ENCODE measurements around the gene PPM1J. TPM values are rescaled to one million over a fixed set of nuclear protein-coding genes. Genes with fewer than 3 reads are reported as not detected.

Gene PPM1J
- total RNA-seq, 2 donors from 2014 or later: 1.1 to 1.2 TPM

DNA sequence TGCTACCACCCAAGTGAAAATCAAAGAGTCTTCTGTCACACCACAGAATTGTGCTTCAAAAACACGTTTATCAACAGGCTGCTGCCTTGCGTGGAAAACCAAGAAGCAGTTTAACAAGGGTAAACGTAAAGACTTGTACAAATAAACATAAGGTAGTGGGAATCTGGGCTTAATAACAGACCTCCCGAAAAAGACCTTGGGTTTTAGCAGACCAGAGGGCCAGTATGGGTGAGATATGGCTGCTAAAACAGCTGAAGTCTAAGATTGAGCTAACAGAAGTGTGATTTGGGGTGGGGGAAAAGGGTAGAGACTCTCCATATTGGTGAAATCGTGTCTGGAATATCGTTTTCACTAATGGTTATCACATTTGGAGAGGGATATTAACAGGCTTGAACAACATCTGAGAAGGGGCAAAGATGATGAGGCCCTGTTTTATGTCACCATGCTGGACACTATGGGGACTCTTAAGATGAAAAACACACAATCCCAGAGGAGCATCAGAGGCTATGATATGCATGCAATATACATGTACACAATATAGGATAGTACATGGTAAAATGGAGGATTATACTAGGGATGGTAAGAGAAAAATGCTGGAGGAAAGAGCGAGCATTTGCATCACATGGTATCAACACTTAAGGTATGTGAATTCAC is 39.3 kb downstream of the PPM1J start:
- DNase-seq (no peak), ATAC-seq (no peak)
- intact Hi-C loops (cut with DNase I, micrococcal nuclease): loop anchor here in 1 of 2 donors (10.0 kb wide), 1 partner anchor 51 kb away; no protein-coding TSS in a partner anchor

DNA sequence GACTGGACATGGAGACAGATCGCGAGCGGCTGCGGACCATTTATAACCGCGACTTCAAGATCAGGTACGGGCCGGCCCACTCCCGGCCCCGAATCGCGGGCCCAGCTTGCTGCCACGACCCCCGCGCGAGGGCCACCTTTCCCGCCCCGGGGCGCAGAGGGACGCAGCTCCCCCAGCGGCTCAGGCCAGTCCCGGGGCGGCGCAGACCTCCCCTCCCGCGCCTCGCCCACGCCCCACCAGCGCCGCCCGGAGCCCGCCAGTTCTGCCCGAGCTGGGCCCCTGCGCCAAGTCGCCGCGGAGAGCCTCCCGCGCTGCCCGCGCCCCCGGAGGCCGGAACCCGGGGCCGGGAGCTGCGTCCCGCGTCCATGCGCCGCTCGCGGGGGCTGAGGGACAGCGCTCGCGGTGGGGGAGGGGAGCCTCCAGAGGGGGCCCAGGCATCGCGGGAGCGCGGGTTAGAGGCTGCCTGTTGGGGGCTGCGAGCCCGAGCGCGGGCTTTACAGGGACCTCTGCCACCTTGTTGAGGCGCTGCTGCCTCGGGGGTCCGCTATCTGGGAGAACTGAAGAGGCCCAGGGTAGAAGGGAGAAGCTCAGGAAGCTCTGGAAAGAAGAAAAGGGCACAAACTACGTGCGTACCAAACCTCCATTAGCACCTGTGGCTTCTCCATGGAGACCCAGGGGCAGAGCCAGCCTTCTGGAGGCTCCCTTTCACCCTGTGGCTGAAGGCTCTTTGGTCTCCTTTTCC is 40.0 kb downstream of the PPM1J start:
- ATAC-seq (peak; percentile 72), DNase-seq (peak; percentile 43 to 69)
- intact Hi-C loops (cut with DNase I, micrococcal nuclease): loop anchor here in 1 of 2 donors (10.0 kb wide), 1 partner anchor 50 kb away; no protein-coding TSS in a partner anchor

DNA sequence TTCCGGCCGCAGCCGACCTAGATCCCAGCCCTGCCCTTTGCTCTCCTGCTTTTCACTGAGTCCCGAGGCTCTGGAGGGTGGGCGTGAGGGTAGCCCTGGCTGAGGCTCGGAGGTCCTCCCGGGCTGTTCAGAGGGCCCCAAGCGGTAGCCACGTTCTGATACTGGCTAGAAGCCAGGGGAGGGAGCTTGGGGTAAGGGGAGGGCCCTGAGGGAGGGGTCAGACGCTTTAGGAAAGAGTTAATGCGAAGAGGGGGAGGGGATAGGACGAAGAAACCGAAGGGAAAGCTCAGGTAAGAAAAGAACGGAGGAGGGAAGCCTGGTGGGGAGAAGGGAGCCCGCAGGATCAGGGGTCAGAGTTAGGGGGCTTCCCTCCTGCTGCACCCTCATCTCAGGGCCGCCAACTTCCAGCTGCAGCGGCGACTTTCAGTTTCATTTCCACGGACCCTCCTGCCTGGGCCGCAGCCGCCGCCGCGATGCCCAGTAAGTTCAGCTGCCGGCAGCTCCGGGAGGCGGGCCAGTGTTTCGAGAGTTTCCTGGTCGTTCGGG is 40.6 kb downstream of the PPM1J start, which contains the start of gene MOV10:
Gene MOV10 (plus strand): TSS at position 220 of the 546 bp plus-strand sequence. CDS start 254 bp downstream, at position 474.
- ATAC-seq: peak; percentile 77
- intact Hi-C loops (cut with DNase I, micrococcal nuclease): loop anchor here in 1 of 2 donors (10.0 kb wide), 1 partner anchor 50 kb away; no protein-coding TSS in a partner anchor
- DNase-seq: peak; percentile 71 to 83

DNA sequence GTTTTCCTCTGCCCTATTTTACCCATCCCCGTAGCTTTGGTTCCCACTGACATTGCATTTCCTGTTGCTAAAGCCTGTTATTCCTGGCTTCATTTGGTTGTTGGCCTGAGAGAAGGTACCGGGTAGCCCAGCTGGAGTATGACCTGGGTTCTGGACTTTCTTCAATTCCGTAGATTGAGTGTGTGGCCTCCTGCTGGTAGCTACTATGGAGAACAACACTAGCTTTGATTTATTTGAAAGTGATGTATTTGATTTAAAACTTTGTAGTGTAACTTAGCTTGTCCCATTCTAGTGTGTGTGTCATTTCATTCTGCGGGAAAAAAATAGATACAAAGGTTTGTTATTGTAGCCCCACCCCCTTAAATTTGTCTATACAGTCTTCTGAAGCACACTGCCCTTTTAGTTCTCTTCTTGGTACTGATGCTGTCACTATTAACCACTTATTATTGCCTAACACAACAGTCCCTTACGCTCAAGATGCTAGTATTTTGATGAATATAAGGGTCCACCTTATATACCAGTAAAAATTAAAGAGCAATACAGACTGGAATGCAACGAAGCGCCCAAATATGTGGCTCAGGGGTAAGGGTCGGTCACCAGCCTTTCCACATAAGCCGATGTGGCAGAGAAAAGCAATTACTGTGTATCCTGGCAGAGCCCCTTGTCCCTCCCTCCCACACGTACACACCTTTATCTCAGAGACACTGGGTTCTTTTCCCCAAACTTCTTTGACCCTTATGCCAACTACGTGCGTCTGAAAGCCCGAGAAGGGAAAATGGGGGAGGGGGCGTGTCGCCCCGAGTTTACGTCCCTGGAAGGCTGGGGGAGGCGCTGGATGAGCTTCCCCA is 41.3 kb downstream of the PPM1J start:
- ATAC-seq: peak; percentile 50
- intact Hi-C loops (cut with DNase I, micrococcal nuclease): loop anchor here in 1 of 2 donors (10.0 kb wide), 1 partner anchor 49 kb away; no protein-coding TSS in a partner anchor
- DNase-seq: no peak

DNA sequence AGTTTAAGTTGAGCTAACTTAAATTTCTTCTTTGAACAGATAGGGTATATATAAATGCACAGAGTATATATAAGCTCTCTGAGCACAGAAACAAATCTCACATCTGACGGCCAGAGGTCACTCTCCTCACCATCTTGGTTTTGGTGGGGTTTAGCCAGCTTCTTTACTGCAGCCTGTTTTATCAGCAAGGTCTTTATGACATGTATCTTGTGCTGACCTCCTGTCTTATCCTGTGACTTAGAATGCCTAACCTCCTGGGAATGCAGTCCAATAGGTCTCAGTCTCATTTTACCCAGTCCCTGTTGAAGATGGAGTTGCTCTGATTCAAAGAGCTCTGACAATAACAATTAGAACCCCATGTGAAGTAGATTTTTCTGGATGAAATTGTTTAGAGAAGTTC is 42.3 kb downstream of the PPM1J start:
- DNase-seq: no peak
- no peak for ATAC-seq
- intact Hi-C loops (cut with DNase I, micrococcal nuclease): loop anchor here in 1 of 2 donors (10.0 kb wide), 1 partner anchor 48 kb away; no protein-coding TSS in a partner anchor

DNA sequence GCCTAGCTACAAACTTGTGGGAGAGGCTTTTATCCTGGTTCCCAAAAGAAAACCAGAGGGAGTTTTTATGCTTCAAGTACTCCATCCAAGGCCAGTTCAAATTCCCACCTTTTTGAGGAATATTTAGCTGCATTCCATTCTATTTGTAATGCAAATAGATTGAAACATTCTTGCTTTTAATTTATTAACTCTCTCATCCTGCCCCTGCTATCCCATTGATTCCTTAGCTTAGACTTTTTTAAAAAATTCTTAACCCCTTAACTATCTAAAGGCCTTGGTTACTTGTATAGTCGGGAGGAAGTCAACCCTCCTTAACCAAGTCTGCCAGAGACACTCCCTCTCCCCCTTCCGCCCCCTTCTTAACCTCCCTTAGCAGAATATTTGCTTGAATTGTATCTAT is 43.1 kb downstream of the PPM1J start:
- intact Hi-C loops (cut with DNase I, micrococcal nuclease): loop anchor here in 1 of 2 donors (10.0 kb wide), 1 partner anchor 47 kb away; no protein-coding TSS in a partner anchor

DNA sequence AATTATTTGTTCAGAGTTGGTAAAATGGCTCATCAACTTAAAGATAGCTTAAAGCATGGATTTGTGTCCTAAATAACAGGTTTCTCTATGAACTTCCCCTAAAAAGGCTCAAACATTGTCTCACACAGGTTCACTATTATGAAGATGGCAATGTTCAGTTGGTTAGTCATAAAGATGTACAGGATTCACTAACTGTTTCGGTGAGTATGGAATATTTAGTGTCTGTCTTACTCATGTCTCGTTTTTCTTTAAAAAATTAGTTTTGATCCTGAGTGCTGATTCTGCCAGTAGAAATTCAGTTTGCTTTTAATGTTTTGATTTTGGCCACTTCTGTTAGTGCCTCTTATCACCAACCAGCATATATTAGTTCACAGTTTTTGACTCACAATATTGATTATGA is 48.2 kb downstream of the PPM1J start:
- no peak for ATAC-seq
- DNase-seq: no peak
- intact Hi-C loops (cut with DNase I, micrococcal nuclease): no loop called here

More for the DNA sequence above, 43.1 kb downstream of the PPM1J start:
- no peak for ATAC-seq
- DNase-seq: no peak

DNA sequence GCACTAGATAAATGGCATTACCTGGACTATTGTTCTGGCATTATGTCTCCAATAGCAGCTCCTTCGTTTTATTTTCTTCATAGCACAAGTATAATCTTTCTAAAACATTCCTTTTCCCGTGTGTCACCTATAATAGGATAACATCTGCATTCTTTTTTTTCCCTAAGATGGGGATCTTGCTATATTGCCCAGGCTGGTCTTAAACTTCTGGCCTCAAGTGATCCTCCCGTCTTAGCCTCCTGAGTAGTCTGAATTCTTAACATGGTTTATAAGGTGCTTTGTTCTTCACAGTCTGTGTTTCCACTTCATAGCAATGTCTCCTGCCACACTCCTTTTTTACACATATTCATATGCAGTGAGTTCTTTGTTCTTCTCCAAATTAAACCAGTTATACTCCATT is 49.3 kb downstream of the PPM1J start:
- intact Hi-C loops (cut with DNase I, micrococcal nuclease): no loop called here
- no peak for ATAC-seq

More for the DNA sequence above, 49.3 kb downstream of the PPM1J start:
- no peak for DNase-seq

Other genes with a start within 250 kb of the PPM1J start
- gene WNT2B, start 206.4 kb downstream of the PPM1J start, total RNA-seq: 1 to 10 TPM; 7.1 to 8.8 TPM
- gene ST7L, start 96.2 kb downstream of the PPM1J start, total RNA-seq: 10 to 100 TPM; 15.5 to 16.1 TPM
- 100 to 1,000 TPM; 161 to 162 TPM for gene CAPZA1, start 95.5 kb downstream of the PPM1J start, total RNA-seq
- 10 to 100 TPM; 63.6 to 88.0 TPM for gene MOV10, start 40.7 kb downstream of the PPM1J start, total RNA-seq
- gene RHOC, start 8.2 kb downstream of the PPM1J start, total RNA-seq: 100 to 1,000 TPM; 466 to 701 TPM
- 100 to 1,000 TPM in 1 of 2 donors, 10 to 100 TPM in 1; 83.3 to 121 TPM for gene SLC16A1, start 240.9 kb upstream of the PPM1J start, total RNA-seq